GM18868 (cell line): ENCODE measurements around the gene RAB3C.

Experiments used
- ATAC-seq: cut with Tn5 transposase; IDR thresholded peaks from one replicate; pipeline ENCODE4 v1.9.1; 2021; ENCODE audit warnings: mild to moderate bottlenecking, moderate library complexity; ENCODE audit not compliant: unreplicated experiment

The RAB3C gene

DNA sequence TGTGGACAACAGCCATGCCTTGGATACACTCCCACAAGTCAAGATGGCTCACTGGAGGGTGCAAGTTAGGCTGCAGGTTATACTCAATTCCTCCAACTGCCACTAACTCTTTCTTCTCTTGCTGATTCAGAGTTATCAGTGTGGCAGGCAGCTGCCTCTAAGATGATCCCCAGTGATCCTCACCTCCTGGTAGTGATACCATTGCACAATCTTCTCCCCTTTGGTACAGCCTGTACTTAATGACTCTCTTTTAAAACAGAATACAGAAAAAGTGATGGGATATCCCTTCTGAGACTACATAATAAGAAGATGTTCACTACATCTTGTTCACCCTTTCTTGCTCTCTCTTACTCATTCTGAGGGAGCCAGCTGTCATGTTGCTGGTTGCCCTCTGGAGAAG lies 323.1 kb downstream of the RAB3C start:
- no peak for ATAC-seq
